HepG2 (cell line): ENCODE results near the gene USP30. TPM values are rescaled to one million over a fixed set of nuclear protein-coding genes. Genes with fewer than 3 reads are reported as not detected.

ENCODE experiments used
- ATF1 ChIP-seq: IDR thresholded peaks from 2 replicates; pipeline ENCODE4 v1.6.1; 2016; ENCODE audit warnings: mild to moderate bottlenecking, control low read depth
- ELK4 ChIP-seq: sonication (generic); formaldehyde crosslinking; IDR thresholded peaks from 2 replicates; pipeline ENCODE4 v1.9.0; 2021; ENCODE audit warnings: missing genetic modification reagents, borderline replicate concordance
- FIP1L1 ChIP-seq: fragments of 200-400 bp; formaldehyde crosslinking; IDR thresholded peaks from 2 replicates; pipeline ENCODE4 v1.6.1; 2018; ENCODE audit warnings: low read depth, mild to moderate bottlenecking, low read length, moderate library complexity, borderline replicate concordance; ENCODE audit not compliant: insufficient read depth
- FOSL1 ChIP-seq: sonication (generic); formaldehyde crosslinking; IDR thresholded peaks from 2 replicates; pipeline ENCODE4 v1.9.0; 2021; ENCODE audit warnings: missing genetic modification reagents, borderline replicate concordance
- HINFP ChIP-seq: sonication (generic); formaldehyde crosslinking; IDR thresholded peaks from 2 replicates; pipeline ENCODE4 v1.4.0; 2020; ENCODE audit warnings: low read depth, mild to moderate bottlenecking, missing genetic modification reagents
- IRF9 ChIP-seq: sonication (generic); formaldehyde crosslinking; IDR thresholded peaks from 2 replicates; pipeline ENCODE4 v1.8.0; 2022; ENCODE audit warnings: missing genetic modification reagents, mild to moderate bottlenecking, borderline replicate concordance
- KDM4B ChIP-seq: sonication (generic); formaldehyde crosslinking; IDR thresholded peaks from 2 replicates; pipeline ENCODE4 v1.4.0; 2020; ENCODE audit warnings: missing genetic modification reagents
- KLF9 ChIP-seq: IDR thresholded peaks from 2 replicates; pipeline ENCODE4 v1.6.1; 2016; ENCODE audit warnings: low read depth
- PBX2 ChIP-seq: IDR thresholded peaks from 2 replicates; pipeline ENCODE4 v1.6.1; 2016; ENCODE audit warnings: control low read depth
- POLR2AphosphoS2 ChIP-seq: IDR thresholded peaks from 2 replicates; pipeline ENCODE4 v1.6.1; 2011; ENCODE audit warnings: low read depth, low read length, improper control_type of control experiment
- RARA ChIP-seq: IDR thresholded peaks from 2 replicates; pipeline ENCODE4 v1.6.1; 2016; ENCODE audit warnings: missing genetic modification reagents, missing compliant biosample characterization
- RCOR2 ChIP-seq: IDR thresholded peaks from 2 replicates; pipeline ENCODE4 v1.6.1; 2016; ENCODE audit warnings: missing biosample characterization, missing genetic modification reagents
- RFX3 ChIP-seq: IDR thresholded peaks from 2 replicates; pipeline ENCODE4 v1.6.1; 2016; ENCODE audit warnings: missing biosample characterization, missing genetic modification reagents
- SALL1 ChIP-seq: sonication (generic); formaldehyde crosslinking; IDR thresholded peaks from 2 replicates; pipeline ENCODE4 v1.8.0; 2022; ENCODE audit warnings: mild to moderate bottlenecking, missing genetic modification reagents
- SALL2 ChIP-seq: sonication (generic); formaldehyde crosslinking; IDR thresholded peaks from 2 replicates; pipeline ENCODE4 v1.8.1; 2023; ENCODE audit warnings: mild to moderate bottlenecking, missing genetic modification reagents, inconsistent platforms
- TAF1 ChIP-seq: sonication (generic); formaldehyde crosslinking; IDR thresholded peaks from 2 replicates; pipeline ENCODE4 v1.4.0; 2020; ENCODE audit warnings: missing genetic modification reagents
- U2AF1 ChIP-seq: fragments of 200-400 bp; formaldehyde crosslinking; optimal IDR thresholded peaks from 2 replicates; pipeline ENCODE3; 2017; ENCODE audit warnings: mild to moderate bottlenecking, low read depth, low read length
- ZBTB3 ChIP-seq: sonication (generic); formaldehyde crosslinking; IDR thresholded peaks from 2 replicates; pipeline ENCODE4 v1.4.0; 2020; ENCODE audit warnings: low read depth, mild to moderate bottlenecking, moderate library complexity, missing genetic modification reagents, borderline replicate concordance
- ZHX1 ChIP-seq: sonication (generic); formaldehyde crosslinking; IDR thresholded peaks from 2 replicates; pipeline ENCODE4 v1.8.1; 2022; ENCODE audit warnings: low read depth, mild to moderate bottlenecking, missing genetic modification reagents
- ZKSCAN1 ChIP-seq: fragments of 150-350 bp; IDR thresholded peaks from 2 replicates; pipeline ENCODE4 v1.6.1; 2014; ENCODE audit warnings: low read length
- ZMYM3 ChIP-seq: sonication (generic); formaldehyde crosslinking; IDR thresholded peaks from 2 replicates; pipeline ENCODE4 v1.5.1; 2020; ENCODE audit warnings: mild to moderate bottlenecking, missing genetic modification reagents
- ZNF850 ChIP-seq: sonication (generic); formaldehyde crosslinking; conservative IDR thresholded peaks from 2 replicates; pipeline ENCODE4 v1.9.0; 2021; ENCODE audit warnings: mild to moderate bottlenecking, missing genetic modification reagents
- ZSCAN20 ChIP-seq: sonication (generic); formaldehyde crosslinking; IDR thresholded peaks from 2 replicates; pipeline ENCODE4 v1.4.0; 2020; ENCODE audit warnings: missing genetic modification reagents, mild to moderate bottlenecking, borderline replicate concordance
- ZSCAN30 ChIP-seq: sonication (generic); formaldehyde crosslinking; IDR thresholded peaks from 2 replicates; pipeline ENCODE4 v1.5.0; 2020; ENCODE audit warnings: mild to moderate bottlenecking, missing genetic modification reagents
- polyA plus RNA-seq, 8 experiments: library from polyadenylated mRNA; depleted of rRNA in 3 of 8; stranded (reverse) in 7 of 8; unstranded in 1 of 8; fragments of >200 nt; fragmentation: Illumina TruSeq in 4 of 8; extraction: Trizol in 4 of 8; gene quantifications; 2 replicates each; pipeline versions ENCODE4 v1.2.1 to v1.2.3, GENCODE V29; 2011 to 2016; ENCODE audit warnings: low read depth in 4 of 8, missing spikeins in 1 of 8, mixed read lengths in 1 of 8; ENCODE audit not compliant: insufficient read depth in 1 of 8
- total RNA-seq, 5 experiments: library from RNA; depleted of rRNA; stranded (reverse); fragments of >200 nt; fragmentation: Illumina TruSeq; extraction: Trizol; gene quantifications; 2 replicates each; pipeline ENCODE4 v1.2.3, GENCODE V29; 2016; ENCODE audit warnings: low read depth in 1 of 5

USP30 gene
- total and polyA plus RNA-seq, 2 of the 13 experiments (the other 11 are each of a cell fraction or from before 2014, with no cell fraction given), result 11.2 to 20.8 TPM

GRCh38 chr12:109020796-109021380 lies 31.5 kb upstream of the USP30 start, which contains the start of gene SVOP (continued):
- TF ChIP-seq SALL2, result peak; percentile 83; the same call in 1 of the 2 replicates
- no peak for TF ChIP-seq ELK4 (CRISPR knock-in tag)
- TF ChIP-seq U2AF1, result no peak
- no peak for TF ChIP-seq FIP1L1
- no peak for TF ChIP-seq TAF1
- TF ChIP-seq FOSL1 (CRISPR knock-in tag), result peak; percentile 37; the same call in 1 of the 2 replicates
- peak; percentile 99 for TF ChIP-seq SALL1 (CRISPR knock-in tag)
- peak; percentile 79 for TF ChIP-seq ZHX1 (CRISPR knock-in tag)
- TF ChIP-seq ATF1 (CRISPR knock-in tag), result no peak
- peak; percentile 50; the same call in 1 of the 2 replicates for TF ChIP-seq KLF9
- no peak for TF ChIP-seq PBX2 (CRISPR knock-in tag)
- no peak for TF ChIP-seq ZKSCAN1
- peak; percentile 93 for TF ChIP-seq KDM4B (CRISPR knock-in tag)
- TF ChIP-seq RFX3 (CRISPR knock-in tag), result no peak
- peak; percentile 73; the same call in 1 of the 2 replicates for TF ChIP-seq HINFP (CRISPR knock-in tag)
- no peak for TF ChIP-seq ZSCAN30 (CRISPR knock-in tag)
- peak; percentile 87 for TF ChIP-seq ZSCAN20 (CRISPR knock-in tag)
- no peak for TF ChIP-seq ZMYM3 (CRISPR knock-in tag)
- TF ChIP-seq POLR2AphosphoS2, result no peak
- no peak for TF ChIP-seq RCOR2
- peak; percentile 77 for TF ChIP-seq RARA
- no peak for TF ChIP-seq ZNF850 (CRISPR knock-in tag)
- TF ChIP-seq IRF9 (CRISPR knock-in tag), result peak; percentile 88; the same call in 1 of the 2 replicates
- TF ChIP-seq ZBTB3 (CRISPR knock-in tag), result peak; percentile 38; the same call in 1 of the 2 replicates
